ENCODE measurements around the gene IFI27L2. TPM values are rescaled to one million over a fixed set of nuclear protein-coding genes. Genes with fewer than 3 reads are reported as not detected.
A peak's percentile ranks its signal among the peaks of the same experiment; 100 is the strongest.

IFI27L2 gene
- total RNA-seq, 1 donor from 2014 or later: 63.9 TPM

DNA sequence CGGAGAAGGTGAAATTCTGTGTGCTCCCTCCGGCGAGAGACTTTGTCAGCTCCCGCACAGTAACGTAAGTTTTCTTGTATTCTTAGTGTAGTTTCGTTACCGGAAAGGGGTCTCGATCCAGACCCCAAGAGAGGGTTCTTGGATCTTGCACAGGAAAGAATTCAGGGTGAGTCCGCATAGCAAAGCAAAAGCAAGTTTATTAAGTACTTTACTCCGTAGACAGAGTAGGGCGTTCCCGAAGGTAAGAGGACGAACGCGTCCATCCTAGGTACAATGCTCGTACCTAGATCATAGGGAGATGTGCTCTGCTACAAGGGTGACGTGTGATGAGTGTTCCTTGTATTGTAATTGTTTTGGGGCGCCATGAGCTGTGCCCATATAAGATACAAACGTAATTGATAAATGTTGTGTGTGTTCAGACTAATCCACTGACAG, 48.0 kb downstream of the IFI27L2 start:
- peak overlapping the region; percentile 94 for H3K9ac ChIP-seq (ENCODE audit: low read length)
- H3K27ac ChIP-seq (ENCODE audit: low read depth, low read length): peak overlapping the region; percentile 89
- H3K27me3 Mint-ChIP-seq (ENCODE audit: low read depth, unreplicated experiment): no peaks in the 10 kb centered on the region
- H3K27ac Mint-ChIP-seq (ENCODE audit: unreplicated experiment): peak overlapping the region; percentile 55
- H3K4me3 Mint-ChIP-seq (ENCODE audit: unreplicated experiment): peak overlapping the region; percentile 99
- peaks cover 65% of the 10 kb centered on the region for H3K79me2 ChIP-seq (ENCODE audit: insufficient read depth, low read length)
- H3K9me3 Mint-ChIP-seq (ENCODE audit: unreplicated experiment): no peaks in the 10 kb centered on the region
- H3K4me3 ChIP-seq (ENCODE audit: insufficient read depth, low read depth, low read length): peak overlapping the region; percentile 92
- no peaks in the 10 kb centered on the region for H3K27me3 ChIP-seq (ENCODE audit: insufficient read depth, low read length)
- peak overlapping the region; percentile 97 for H3K4me2 ChIP-seq (ENCODE audit: low read length)
- FAIRE-seq: no peak
- TF ChIP-seq, protein P1, sequence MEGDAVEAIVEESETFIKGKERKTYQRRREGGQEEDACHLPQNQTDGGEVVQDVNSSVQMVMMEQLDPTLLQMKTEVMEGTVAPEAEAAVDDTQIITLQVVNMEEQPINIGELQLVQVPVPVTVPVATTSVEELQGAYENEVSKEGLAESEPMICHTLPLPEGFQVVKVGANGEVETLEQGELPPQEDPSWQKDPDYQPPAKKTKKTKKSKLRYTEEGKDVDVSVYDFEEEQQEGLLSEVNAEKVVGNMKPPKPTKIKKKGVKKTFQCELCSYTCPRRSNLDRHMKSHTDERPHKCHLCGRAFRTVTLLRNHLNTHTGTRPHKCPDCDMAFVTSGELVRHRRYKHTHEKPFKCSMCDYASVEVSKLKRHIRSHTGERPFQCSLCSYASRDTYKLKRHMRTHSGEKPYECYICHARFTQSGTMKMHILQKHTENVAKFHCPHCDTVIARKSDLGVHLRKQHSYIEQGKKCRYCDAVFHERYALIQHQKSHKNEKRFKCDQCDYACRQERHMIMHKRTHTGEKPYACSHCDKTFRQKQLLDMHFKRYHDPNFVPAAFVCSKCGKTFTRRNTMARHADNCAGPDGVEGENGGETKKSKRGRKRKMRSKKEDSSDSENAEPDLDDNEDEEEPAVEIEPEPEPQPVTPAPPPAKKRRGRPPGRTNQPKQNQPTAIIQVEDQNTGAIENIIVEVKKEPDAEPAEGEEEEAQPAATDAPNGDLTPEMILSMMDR (IDR thresholded peaks at IDR 0.05; ENCODE audit: insufficient read depth, low read depth, low read length): no peak
- no peak for TF ChIP-seq EZH2 (IDR thresholded peaks at IDR 0.05; ENCODE audit: insufficient read depth, low read length)
- H3K4me1 ChIP-seq (ENCODE audit: insufficient read depth, low read length): peaks cover 14% of the 10 kb centered on the region
- no peaks in the 10 kb centered on the region for H3K9me3 ChIP-seq (ENCODE audit: insufficient read depth, low read depth, low read length)
- DNase-seq (ENCODE audit: low read depth): no peak
- peaks cover 31% of the 10 kb centered on the region for H4K20me1 ChIP-seq (ENCODE audit: insufficient read depth, low read length)
- peak overlapping the region; percentile 94 for H2AFZ ChIP-seq (ENCODE audit: low read depth, low read length)
- H3K36me3 Mint-ChIP-seq (ENCODE audit: low read depth, unreplicated experiment): peaks cover 17% of the 10 kb centered on the region
- H3K4me1 Mint-ChIP-seq (ENCODE audit: low read depth, unreplicated experiment): peaks cover 19% of the 10 kb centered on the region
- peaks cover 11% of the 10 kb centered on the region for H3K36me3 ChIP-seq (ENCODE audit: insufficient read depth, low read length)

DNA sequence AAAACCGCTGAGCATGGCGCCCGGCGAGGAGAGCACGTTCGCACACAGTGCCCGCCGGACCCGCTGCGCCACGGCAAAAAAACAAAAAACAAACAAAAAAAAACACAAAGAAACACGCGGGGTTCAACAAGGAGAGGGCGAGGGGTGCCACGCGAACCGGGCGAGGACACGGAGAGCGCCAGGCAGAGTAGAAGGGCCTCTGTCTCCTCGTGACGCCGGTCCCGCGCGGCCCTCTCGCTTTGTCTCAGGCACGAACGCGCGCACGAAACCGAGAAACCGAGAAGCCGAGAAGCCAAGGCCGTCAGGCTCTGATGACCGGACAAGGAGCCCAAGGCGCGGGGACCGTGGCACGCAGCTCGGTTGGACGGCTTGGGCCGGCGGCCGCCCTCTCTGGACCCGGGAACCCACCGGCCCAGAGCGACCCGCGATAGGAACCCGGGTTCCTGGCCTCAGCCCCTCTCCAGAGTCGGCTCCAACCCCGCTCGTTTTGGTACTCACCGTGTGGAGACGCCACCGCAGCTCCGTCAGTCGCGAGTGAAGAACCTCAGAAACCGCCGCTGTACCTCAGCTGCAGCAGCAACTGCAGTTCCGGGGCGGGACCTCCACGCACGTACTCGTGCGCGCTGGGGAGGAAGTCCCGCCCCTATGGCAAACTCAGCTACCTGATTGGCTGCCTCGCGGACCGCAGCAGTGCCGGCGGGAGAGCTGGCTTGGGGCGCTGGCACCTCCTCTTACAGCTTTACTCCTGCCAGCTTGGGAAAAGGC, 48.6 kb downstream of the IFI27L2 start, which contains the start of the genes DDX24 and IFI27L1:
TSS of gene DDX24 (minus strand) at position 582 of the 765 bp plus-strand sequence. CDS start 1,460 bp downstream, outside the sequence.
TSS of gene IFI27L1 (plus strand) at position 690 of the 765 bp plus-strand sequence. CDS start 15,628 bp downstream, outside the sequence.
- peaks cover 14% of the 10 kb centered on the region for H3K4me1 ChIP-seq (ENCODE audit: insufficient read depth, low read length)
- peak within 1 kb of the TSS; percentile 99 for H3K4me3 Mint-ChIP-seq (ENCODE audit: unreplicated experiment)
- FAIRE-seq: no peak

More for the DNA sequence above, 48.6 kb downstream of the IFI27L2 start, which contains the start of the genes DDX24 and IFI27L1:
- H3K27me3 ChIP-seq (ENCODE audit: insufficient read depth, low read length): no peaks in the 10 kb centered on the region
- H4K20me1 ChIP-seq (ENCODE audit: insufficient read depth, low read length): peaks cover 31% of the 10 kb centered on the region
- H3K27ac ChIP-seq (ENCODE audit: low read depth, low read length): peak within 1 kb of the TSS; percentile 89
- Mint-ChIP-seq H3K27me3 (ENCODE audit: low read depth, unreplicated experiment) (no peaks in the 10 kb centered on the region), H3K27ac (ENCODE audit: unreplicated experiment) (peak within 1 kb of the TSS; percentile 98), H3K9me3 (ENCODE audit: unreplicated experiment) (no peaks in the 10 kb centered on the region), H3K4me1 (ENCODE audit: low read depth, unreplicated experiment) (peaks cover 19% of the 10 kb centered on the region), H3K36me3 (ENCODE audit: low read depth, unreplicated experiment) (peaks cover 19% of the 10 kb centered on the region)
- peak within 1 kb of the TSS; percentile 94 for H3K9ac ChIP-seq (ENCODE audit: low read length)
- H3K79me2 ChIP-seq (ENCODE audit: insufficient read depth, low read length): peaks cover 71% of the 10 kb centered on the region
- peak within 1 kb of the TSS; percentile 94 for H2AFZ ChIP-seq (ENCODE audit: low read depth, low read length)
- no peak for TF ChIP-seq EZH2 (IDR thresholded peaks at IDR 0.05; ENCODE audit: insufficient read depth, low read length)
- TF ChIP-seq, protein P1 (IDR thresholded peaks at IDR 0.05; ENCODE audit: insufficient read depth, low read depth, low read length): no peak
- peaks cover 11% of the 10 kb centered on the region for H3K36me3 ChIP-seq (ENCODE audit: insufficient read depth, low read length)
- peak within 1 kb of the TSS; percentile 97 for H3K4me2 ChIP-seq (ENCODE audit: low read length)
- H3K9me3 ChIP-seq (ENCODE audit: insufficient read depth, low read depth, low read length): no peaks in the 10 kb centered on the region
- peak; percentile 85 for DNase-seq (ENCODE audit: low read depth)
- H3K4me3 ChIP-seq (ENCODE audit: insufficient read depth, low read depth, low read length): peak within 1 kb of the TSS; percentile 92
